CD14-positive monocyte (primary cell): Measurements from ENCODE around the gene NFRKB. TPM values are rescaled to one million over a fixed set of nuclear protein-coding genes. Genes with fewer than 3 reads are reported as not detected.
A peak's percentile ranks its signal among the peaks of the same experiment; 100 is the strongest.

Experiments used
- DNase-seq, 3 donors: peaks; one replicate each; pipeline ENCODE4 v3.0.0-alpha.2; 2011 to 2022
- H2AFZ ChIP-seq: 2 replicates; pipeline ENCODE4 v1.6.0; 2012; ENCODE audit warnings: mild to moderate bottlenecking, low read depth, low read length, inconsistent platforms; ENCODE audit not compliant: insufficient read depth, poor library complexity, severe bottlenecking
- H3K27ac ChIP-seq, 2 donors: 1 replicate in 1 of 2; 2 replicates in 1 of 2; pipeline ENCODE4 v1.5.1; 2012 to 2013; ENCODE audit warnings: low read length in 2 of 2, control low read depth in 1 of 2, inconsistent platforms in 1 of 2, low read depth in 1 of 2, mild to moderate bottlenecking in 1 of 2
- H3K27me3 ChIP-seq, 2 donors: one replicate each; pipeline versions ENCODE4 v1.6.0 to v1.6.1; 2011 to 2013; ENCODE audit warnings: low read length in 2 of 2; ENCODE audit not compliant: control insufficient read depth in 2 of 2, insufficient read depth in 2 of 2
- H3K36me3 ChIP-seq, 2 donors: replicated peaks in 1 of 2; 1 replicate in 1 of 2; 2 replicates in 1 of 2; pipeline versions ENCODE4 v1.5.1 to v1.6.1; 2012 to 2013; ENCODE audit warnings: low read length in 2 of 2, control low read depth in 1 of 2, inconsistent platforms in 1 of 2, mild to moderate bottlenecking in 1 of 2; ENCODE audit not compliant: insufficient read depth in 2 of 2, control insufficient read depth in 1 of 2
- H3K4me1 ChIP-seq, 2 donors: 1 replicate in 1 of 2; 2 replicates in 1 of 2; pipeline versions ENCODE4 v1.5.1 to v1.6.1; 2012 to 2013; ENCODE audit warnings: low read length in 2 of 2, control low read depth in 1 of 2, inconsistent platforms in 1 of 2, mild to moderate bottlenecking in 1 of 2, moderate library complexity in 1 of 2; ENCODE audit not compliant: insufficient read depth in 2 of 2, control insufficient read depth in 1 of 2
- H3K4me2 ChIP-seq: replicated peaks from 2 replicates; pipeline ENCODE3; 2012; ENCODE audit warnings: low read length, moderate library complexity, mild to moderate bottlenecking; ENCODE audit not compliant: poor library complexity, severe bottlenecking; ENCODE audit errors: extremely low read depth
- H3K4me3 ChIP-seq, 3 experiments: fragments of 200-600 bp in 1 of 3; sonication (generic) in 1 of 3; replicated peaks in 1 of 3; 1 replicate in 2 of 3; 2 replicates in 1 of 3; pipeline ENCODE4 v1.5.1; 2011 to 2013; ENCODE audit warnings: low read length in 3 of 3, mild to moderate bottlenecking in 3 of 3, control low read depth in 2 of 3, low read depth in 2 of 3, inconsistent platforms in 1 of 3, moderate library complexity in 1 of 3
- H3K79me2 ChIP-seq: 2 replicates; pipeline ENCODE4 v1.6.0; 2012; ENCODE audit warnings: mild to moderate bottlenecking, control low read depth, inconsistent platforms, low read length, moderate library complexity; ENCODE audit not compliant: insufficient read depth
- H3K9ac ChIP-seq: 2 replicates; pipeline ENCODE4 v1.6.0; 2017; ENCODE audit warnings: low read length, mild to moderate bottlenecking; ENCODE audit not compliant: insufficient read depth, poor library complexity, severe bottlenecking
- H3K9me3 ChIP-seq, 2 donors: replicated peaks in 1 of 2; 1 replicate in 1 of 2; 2 replicates in 1 of 2; pipeline versions ENCODE4 v1.5.1 to v1.6.1; 2012 to 2013; ENCODE audit warnings: low read length in 2 of 2, control low read depth in 1 of 2; ENCODE audit not compliant: control insufficient read depth in 1 of 2, insufficient read depth in 1 of 2
- H4K20me1 ChIP-seq: 2 replicates; pipeline ENCODE4 v1.6.0; 2012; ENCODE audit warnings: mild to moderate bottlenecking, low read length, control low read depth, moderate library complexity; ENCODE audit not compliant: insufficient read depth
- H3K27ac Mint-ChIP-seq, 7 donors: one replicate each; pipeline ENCODE4 v1.8.0; 2020; ENCODE audit warnings: mild to moderate bottlenecking in 7 of 7, mixed read lengths in 7 of 7, moderate library complexity in 6 of 7, inconsistent platforms in 2 of 7
- H3K27me3 Mint-ChIP-seq, 3 donors: one replicate each; pipeline ENCODE4 v1.8.0; 2021 to 2022; ENCODE audit warnings: low read depth in 3 of 3, mild to moderate bottlenecking in 3 of 3, mixed read lengths in 3 of 3, moderate library complexity in 3 of 3, inconsistent platforms in 1 of 3
- H3K36me3 Mint-ChIP-seq, 2 donors: one replicate each; pipeline ENCODE4 v1.8.0; 2020; ENCODE audit warnings: mixed read lengths in 2 of 2, inconsistent platforms in 1 of 2, mild to moderate bottlenecking in 1 of 2
- H3K4me1 Mint-ChIP-seq: one replicate; pipeline ENCODE4 v1.8.0; 2020; ENCODE audit warnings: mild to moderate bottlenecking, mixed read lengths
- H3K4me3 Mint-ChIP-seq, 2 donors: one replicate each; pipeline ENCODE4 v1.8.0; 2020; ENCODE audit warnings: mild to moderate bottlenecking in 2 of 2, mixed read lengths in 2 of 2, moderate library complexity in 1 of 2
- H3K9me3 Mint-ChIP-seq, 7 donors: one replicate each; pipeline ENCODE4 v1.8.0; 2020 to 2022; ENCODE audit warnings: mixed read lengths in 7 of 7, mild to moderate bottlenecking in 6 of 7, moderate library complexity in 6 of 7, inconsistent platforms in 2 of 7
- WGBS: methylation state at CpG from one replicate; pipeline ENCODE4 v1.1.5; 2013; ENCODE audit warnings: missing lambda C conversion rate; ENCODE audit not compliant: insufficient coverage; 5-methylcytosine and 5-hydroxymethylcytosine counted together
- intact Hi-C, 2 donors: fragments of 100-400 bp; cut with micrococcal nuclease; formaldehyde crosslinking; loops; one replicate each; pipeline versions ENCODE4 v1.15.0 to v1.15.1; 2023
- polyA plus RNA-seq, 3 donors: library from polyadenylated mRNA; depleted of rRNA in 1 of 3; unstranded in 2 of 3; stranded (reverse) in 1 of 3; fragments of 300-500 nt in 2 of 3; fragments of >200 nt in 1 of 3; fragmentation: Illumina TruSeq in 2 of 3; gene quantifications; 1 replicate in 2 of 3; 2 replicates in 1 of 3; pipeline ENCODE4 v1.2.3, GENCODE V29; 2012 to 2021
- TF ChIP-seq, protein P1 (sequence below): fragments of 200-600 bp; IDR thresholded peaks from one replicate; pipeline ENCODE4 v1.8.0; 2022; ENCODE audit warnings: antibody characterized with exemption, mild to moderate bottlenecking

The NFRKB gene
- polyA plus RNA-seq, 3 donors: 5.8 to 25.6 (median 9.1) TPM

DNA sequence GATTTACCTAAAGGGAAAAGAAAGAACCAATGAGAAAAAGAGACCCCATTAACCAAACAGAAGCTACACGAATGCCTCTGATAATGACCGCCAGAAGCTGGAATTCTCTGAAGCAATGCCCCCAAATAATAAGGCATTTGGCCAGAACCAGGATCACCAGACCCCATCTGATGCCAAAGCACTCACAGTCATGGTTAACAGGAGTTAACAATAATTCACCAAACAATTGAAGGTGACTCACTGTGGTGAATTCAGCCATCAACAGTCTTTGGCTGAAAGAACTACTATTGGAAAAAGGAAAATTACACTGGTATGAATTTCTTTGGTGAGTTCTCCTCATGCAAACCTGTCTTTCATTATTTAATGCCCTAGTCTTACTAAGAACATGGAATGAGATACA is 21.9 kb upstream of the NFRKB start:
- no peak overlapping the region for H3K9ac ChIP-seq
- no peak overlapping the region for H3K27ac ChIP-seq
- H3K79me2 ChIP-seq: no peaks in the 10 kb centered on the region
- H3K27me3 Mint-ChIP-seq: peaks cover 0 to 3% (median 2%) of the 10 kb centered on the region in 3 donors
- no peak overlapping the region for H3K27ac Mint-ChIP-seq
- H3K4me3 Mint-ChIP-seq: no peak overlapping the region
- peaks cover 49 to 71% of the 10 kb centered on the region in 2 donors for H3K36me3 Mint-ChIP-seq
- no peaks in the 10 kb centered on the region for H3K9me3 ChIP-seq
- intact Hi-C loops: no loop called here
- H3K4me1 ChIP-seq: peaks cover 8 to 12% of the 10 kb centered on the region in 2 donors
- H3K4me1 Mint-ChIP-seq: peaks cover 12% of the 10 kb centered on the region
- H4K20me1 ChIP-seq: no peaks in the 10 kb centered on the region
- WGBS: no CpG with 5 or more reads among the region's 2 CpGs
- no peaks in the 10 kb centered on the region for H3K9me3 Mint-ChIP-seq
- H2AFZ ChIP-seq: no peak overlapping the region
- TF ChIP-seq, protein P1, sequence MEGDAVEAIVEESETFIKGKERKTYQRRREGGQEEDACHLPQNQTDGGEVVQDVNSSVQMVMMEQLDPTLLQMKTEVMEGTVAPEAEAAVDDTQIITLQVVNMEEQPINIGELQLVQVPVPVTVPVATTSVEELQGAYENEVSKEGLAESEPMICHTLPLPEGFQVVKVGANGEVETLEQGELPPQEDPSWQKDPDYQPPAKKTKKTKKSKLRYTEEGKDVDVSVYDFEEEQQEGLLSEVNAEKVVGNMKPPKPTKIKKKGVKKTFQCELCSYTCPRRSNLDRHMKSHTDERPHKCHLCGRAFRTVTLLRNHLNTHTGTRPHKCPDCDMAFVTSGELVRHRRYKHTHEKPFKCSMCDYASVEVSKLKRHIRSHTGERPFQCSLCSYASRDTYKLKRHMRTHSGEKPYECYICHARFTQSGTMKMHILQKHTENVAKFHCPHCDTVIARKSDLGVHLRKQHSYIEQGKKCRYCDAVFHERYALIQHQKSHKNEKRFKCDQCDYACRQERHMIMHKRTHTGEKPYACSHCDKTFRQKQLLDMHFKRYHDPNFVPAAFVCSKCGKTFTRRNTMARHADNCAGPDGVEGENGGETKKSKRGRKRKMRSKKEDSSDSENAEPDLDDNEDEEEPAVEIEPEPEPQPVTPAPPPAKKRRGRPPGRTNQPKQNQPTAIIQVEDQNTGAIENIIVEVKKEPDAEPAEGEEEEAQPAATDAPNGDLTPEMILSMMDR: no peak
- no peak for DNase-seq
- H3K4me3 ChIP-seq: no peak overlapping the region
- no peak overlapping the region for H3K4me2 ChIP-seq
- H3K36me3 ChIP-seq: peaks cover 32 to 63% of the 10 kb centered on the region in 2 donors
- H3K27me3 ChIP-seq: no peaks in the 10 kb centered on the region

DNA sequence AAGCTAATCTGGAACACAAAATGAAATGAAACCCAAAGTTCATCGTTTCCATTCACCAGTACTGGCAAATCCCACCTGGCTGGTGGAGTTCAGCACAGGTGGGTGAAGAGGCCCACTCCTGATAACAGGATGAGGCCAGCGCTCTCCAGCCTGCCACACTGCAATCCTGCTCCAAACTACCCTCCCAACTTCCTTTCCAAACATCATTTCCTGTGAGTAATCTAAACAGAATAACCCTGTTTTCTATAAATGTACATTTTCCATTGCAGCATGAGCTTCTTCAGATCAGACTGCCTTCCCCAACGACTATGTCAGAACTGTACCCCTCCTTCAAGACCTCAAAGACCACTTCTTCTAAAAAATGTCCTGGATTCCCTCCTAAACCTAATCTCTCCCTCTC is 15.9 kb upstream of the NFRKB start:
- peaks cover 70 to 83% of the 10 kb centered on the region in 2 donors for H3K36me3 Mint-ChIP-seq
- H4K20me1 ChIP-seq: no peaks in the 10 kb centered on the region
- no peaks in the 10 kb centered on the region for H3K79me2 ChIP-seq
- H3K9me3 ChIP-seq: no peaks in the 10 kb centered on the region
- DNase-seq: no peak
- H3K9me3 Mint-ChIP-seq: no peaks in the 10 kb centered on the region
- no peak overlapping the region for H3K4me2 ChIP-seq
- H3K4me3 Mint-ChIP-seq: no peak overlapping the region
- H3K27ac Mint-ChIP-seq: peak overlapping the region in 2 of 7 donors; percentile 7 to 16
- peaks cover 5 to 6% of the 10 kb centered on the region in 2 donors for H3K4me1 ChIP-seq
- intact Hi-C loops: no loop called here
- H3K27me3 Mint-ChIP-seq: peaks cover 0 to 3% (median 2%) of the 10 kb centered on the region in 3 donors
- TF ChIP-seq, protein P1: no peak
- no peaks in the 10 kb centered on the region for H3K27me3 ChIP-seq
- H3K27ac ChIP-seq: no peak overlapping the region
- H3K9ac ChIP-seq: peak overlapping the region; percentile 19
- no peak overlapping the region for H2AFZ ChIP-seq
- peaks cover 6% of the 10 kb centered on the region for H3K4me1 Mint-ChIP-seq
- 0% methylated on average over 2 of the region's 3 CpGs for WGBS
- H3K36me3 ChIP-seq: peaks cover 34 to 87% of the 10 kb centered on the region in 2 donors
- H3K4me3 ChIP-seq: no peak overlapping the region
